GM12801 (cell line): ENCODE results near the gene KAT6B.

Experiments
- CTCF ChIP-seq: IDR thresholded peaks from one replicate; pipeline ENCODE4 v1.5.1; 2011; ENCODE audit warnings: control low read depth; ENCODE audit not compliant: insufficient read length; ENCODE audit errors: extremely low read depth

KAT6B gene

GRCh38 chr10:74883428-74883827, 57.0 kb downstream of the KAT6B start:
- no peak for TF ChIP-seq CTCF

GRCh38 chr10:74887614-74888284, 61.3 kb downstream of the KAT6B start:
- no peak for TF ChIP-seq CTCF

DNA sequence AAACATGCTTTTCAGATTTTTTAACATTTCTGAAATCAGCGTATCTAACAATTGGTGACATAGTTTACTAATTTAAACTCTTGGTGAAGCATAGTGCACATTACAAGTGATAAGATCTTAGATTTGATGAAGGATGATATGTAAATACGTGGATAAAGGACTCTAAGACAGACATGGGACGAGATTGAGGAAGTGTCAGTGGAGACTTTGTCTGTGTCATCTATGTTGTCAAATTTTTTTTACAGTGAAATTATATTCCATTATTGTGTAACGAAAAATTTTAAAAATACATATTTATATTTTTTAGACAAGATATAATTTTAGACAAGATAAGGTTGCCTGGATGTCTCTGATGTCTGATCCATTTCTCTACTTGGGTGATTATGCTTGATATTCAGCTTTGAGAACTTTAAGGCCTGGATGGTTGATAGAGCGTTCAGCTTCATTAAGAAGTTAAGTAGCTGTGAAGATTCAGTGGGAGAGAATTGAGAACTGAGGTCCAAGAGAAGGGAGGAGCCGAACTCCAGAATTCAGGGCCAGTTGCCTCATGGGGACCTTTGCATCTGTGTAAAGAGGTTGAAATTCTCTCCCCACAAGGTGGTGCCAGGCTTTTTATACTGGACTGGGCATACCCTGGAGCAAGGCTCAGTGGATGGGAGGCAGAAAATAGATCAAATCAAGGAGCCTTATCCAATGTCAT, 62.7 kb downstream of the KAT6B start:
- no peak for TF ChIP-seq CTCF

DNA sequence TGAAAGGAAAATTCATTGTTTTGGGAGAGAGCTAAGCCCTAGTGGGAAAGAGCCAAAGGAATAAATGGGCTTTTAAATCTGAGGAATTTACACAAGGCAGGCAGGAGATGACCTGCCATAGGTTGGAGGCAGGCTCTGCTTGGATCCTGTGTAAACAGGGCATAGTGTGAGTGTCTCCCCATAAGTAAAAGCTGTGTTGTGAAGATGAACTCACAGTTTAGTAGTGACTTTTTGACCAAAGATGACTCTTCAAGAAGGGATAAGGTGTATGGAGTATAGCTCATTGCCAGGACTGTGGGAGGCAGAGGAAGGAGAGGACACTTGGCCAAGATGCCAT, 63.2 kb downstream of the KAT6B start:
- TF ChIP-seq CTCF, result no peak

DNA sequence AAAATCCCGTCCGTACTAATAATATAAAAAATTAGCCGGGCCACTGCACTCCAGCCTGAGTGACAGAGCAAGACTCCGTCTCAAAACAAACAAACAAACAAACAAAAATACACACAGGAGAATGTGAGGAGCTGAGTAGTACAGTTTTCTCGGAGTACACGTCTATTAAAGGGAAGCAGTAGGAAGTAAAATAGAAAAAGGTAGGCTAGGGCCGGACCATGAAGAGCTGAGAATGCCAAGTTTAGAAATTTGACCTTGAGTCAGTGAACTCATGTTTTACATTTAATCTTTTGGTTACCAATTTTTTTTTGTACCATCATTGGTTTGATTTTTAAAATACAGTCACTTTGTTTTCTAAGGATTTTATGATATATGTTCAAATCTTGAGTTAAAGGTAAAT, 64.1 kb downstream of the KAT6B start:
- TF ChIP-seq CTCF, result no peak

DNA sequence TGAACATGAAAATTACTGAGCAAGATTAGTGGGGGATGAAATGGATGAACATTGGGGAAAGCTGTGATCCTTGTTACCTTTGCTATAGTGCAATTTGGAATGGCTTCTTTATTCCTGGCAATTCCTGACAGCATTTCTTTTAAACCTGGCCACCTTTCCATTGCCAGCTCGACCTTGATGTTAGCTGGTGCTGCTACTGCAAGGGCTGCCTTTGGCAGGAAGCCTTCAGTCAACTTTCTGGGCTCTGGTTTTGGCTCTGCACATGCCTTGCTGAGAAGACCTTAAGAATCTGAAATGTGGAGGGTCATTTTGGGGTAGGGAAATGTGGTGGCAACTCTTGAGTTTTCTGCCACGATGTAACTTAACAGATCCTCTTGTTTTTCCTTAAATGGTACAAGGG, 64.7 kb downstream of the KAT6B start:
- TF ChIP-seq CTCF, result no peak

DNA sequence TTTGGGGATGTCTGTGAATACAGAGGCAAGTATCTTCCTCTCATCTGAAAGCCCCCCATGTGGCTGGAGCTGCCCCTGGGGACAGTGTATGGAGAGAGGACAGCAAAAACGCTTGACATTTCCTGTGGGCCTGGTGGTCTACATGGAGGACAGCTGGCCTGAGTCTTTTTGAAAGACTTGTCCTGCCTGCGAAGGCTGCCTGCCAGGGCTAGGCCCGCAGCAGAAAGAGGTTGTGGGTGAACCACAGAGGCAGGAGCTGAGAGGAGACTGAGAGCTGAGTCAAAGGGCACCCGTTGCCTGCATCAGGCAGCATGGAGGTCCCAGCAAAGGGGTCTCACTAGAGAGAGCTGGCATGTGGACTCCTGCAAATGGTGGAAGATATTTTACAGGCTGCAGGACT, 66.4 kb downstream of the KAT6B start:
- no peak for TF ChIP-seq CTCF
